HG03135 (cell line): Measurements from ENCODE around the gene BCAP29.
A peak's percentile ranks its signal among the peaks of the same experiment; 100 is the strongest.

Experiments
- ATAC-seq: cut with Tn5 transposase; IDR thresholded peaks from one replicate; pipeline ENCODE4 v1.9.1; 2021; ENCODE audit warnings: mild to moderate bottlenecking, moderate library complexity; ENCODE audit not compliant: unreplicated experiment

Gene BCAP29

GRCh38 chr7:107661081-107661864 is 81.2 kb downstream of the BCAP29 start:
- ATAC-seq = peak; percentile 47

- ATAC-seq = no peak
Measured at GRCh38 chr7:107661865-107662379, 81.9 kb downstream of the BCAP29 start.

GRCh38 chr7:107663196-107663595 is 83.2 kb downstream of the BCAP29 start:
- no peak for ATAC-seq

- no peak for ATAC-seq
Measured at GRCh38 chr7:107666790-107667189, 86.7 kb downstream of the BCAP29 start.

- no peak for ATAC-seq
Measured at GRCh38 chr7:107667341-107667740, 87.3 kb downstream of the BCAP29 start.

GRCh38 chr7:107668296-107668695 is 88.2 kb downstream of the BCAP29 start:
- ATAC-seq = no peak
